B cell (primary cell): Measurements from ENCODE around the gene ASIC3. TPM values are rescaled to one million over a fixed set of nuclear protein-coding genes. Genes with fewer than 3 reads are reported as not detected.

Experiments
- ATAC-seq: fragments of 200-7000 bp; cut with Tn5 transposase; one replicate; pipeline ENCODE4 v1.10.0; 2021; ENCODE audit warnings: low read depth, mild to moderate bottlenecking, moderate number of reproducible peaks, moderate library complexity
- CTCF ChIA-PET: fragments of 350-600 bp; sonication (Branson Sonifier 250); formaldehyde crosslinking; loops from one replicate; lab custom pipeline; 2021; ENCODE audit warnings: antibody characterized with exemption, inconsistent platforms; lab: Charles Lee
- POLR2A ChIA-PET: fragments of 350-600 bp; sonication (Branson Sonifier 250); formaldehyde crosslinking; loops from one replicate; lab custom pipeline; 2021; ENCODE audit warnings: antibody characterized with exemption; lab: Charles Lee
- DNase-seq: peaks from one replicate; pipeline ENCODE4 v3.0.0; 2013
- H2AFZ ChIP-seq: 2 replicates; pipeline ENCODE4 v1.6.1; 2012; ENCODE audit warnings: mild to moderate bottlenecking, low read depth, low read length; ENCODE audit not compliant: insufficient read depth, poor library complexity, severe bottlenecking
- H3K27ac ChIP-seq, 2 donors: 1 replicate in 1 of 2; 2 replicates in 1 of 2; pipeline ENCODE4 v1.5.1; 2012 to 2013; ENCODE audit warnings: low read length in 2 of 2, mild to moderate bottlenecking in 2 of 2, moderate library complexity in 1 of 2
- H3K27me3 ChIP-seq, 4 experiments: fragments of 200-600 bp in 1 of 4; sonication (generic) in 1 of 4; replicated peaks in 1 of 4; 1 replicate in 2 of 4; 2 replicates in 2 of 4; pipeline versions ENCODE4 v1.6.1 to v1.7.0; 2013 to 2016; ENCODE audit warnings: low read length in 3 of 4, mild to moderate bottlenecking in 2 of 4, mixed read lengths in 1 of 4, moderate library complexity in 1 of 4; ENCODE audit not compliant: insufficient read depth in 4 of 4, control insufficient read depth in 3 of 4; ENCODE audit errors: control extremely low read depth in 1 of 4
- H3K36me3 ChIP-seq, 2 experiments: replicated peaks in 1 of 2; 1 replicate in 1 of 2; 2 replicates in 1 of 2; pipeline versions ENCODE4 v1.6.1 to v1.7.1; 2013; ENCODE audit warnings: low read length in 1 of 2; ENCODE audit not compliant: insufficient read depth in 2 of 2, control insufficient read depth in 1 of 2; ENCODE audit errors: control extremely low read depth in 1 of 2, extremely low read depth in 1 of 2
- H3K4me1 ChIP-seq, 2 donors: fragments of 200-600 bp in 1 of 2; sonication (generic) in 1 of 2; 1 replicate in 1 of 2; 2 replicates in 1 of 2; pipeline versions ENCODE4 v1.5.1 to v1.6.1; 2013 to 2017; ENCODE audit warnings: low read length in 2 of 2; ENCODE audit not compliant: control insufficient read depth in 2 of 2, insufficient read depth in 2 of 2
- H3K4me2 ChIP-seq: replicated peaks from 2 replicates; pipeline ENCODE3; 2012; ENCODE audit warnings: mild to moderate bottlenecking, low read depth, low read length; ENCODE audit not compliant: poor library complexity, severe bottlenecking
- H3K4me3 ChIP-seq, 5 experiments: fragments of 200-600 bp in 1 of 5; sonication (generic) in 1 of 5; 1 replicate in 3 of 5; 2 replicates in 2 of 5; pipeline versions ENCODE4 v1.5.1 to v1.7.0; 2011 to 2016; ENCODE audit warnings: low read length in 4 of 5, mild to moderate bottlenecking in 4 of 5, low read depth in 2 of 5, control low read depth in 1 of 5, moderate library complexity in 1 of 5; ENCODE audit not compliant: insufficient read depth in 1 of 5; ENCODE audit errors: control extremely low read depth in 1 of 5, extremely low read depth in 1 of 5
- H3K79me2 ChIP-seq: fragments of 200-600 bp; sonication (generic); one replicate; pipeline ENCODE4 v1.6.0; 2016; ENCODE audit warnings: low read length; ENCODE audit not compliant: control insufficient read depth, insufficient read depth
- H3K9ac ChIP-seq: fragments of 200-600 bp; sonication (generic); 2 replicates; pipeline ENCODE4 v1.6.1; 2017; ENCODE audit warnings: mild to moderate bottlenecking, low read length, moderate library complexity
- H3K9me3 ChIP-seq, 3 donors: one replicate each; pipeline versions ENCODE4 v1.6.1 to v1.7.1; 2013; ENCODE audit warnings: low read length in 2 of 3; ENCODE audit not compliant: control insufficient read depth in 2 of 3, insufficient read depth in 1 of 3; ENCODE audit errors: control extremely low read depth in 1 of 3
- H4K20me1 ChIP-seq: 2 replicates; pipeline ENCODE4 v1.6.0; 2012; ENCODE audit warnings: mild to moderate bottlenecking, low read length; ENCODE audit not compliant: insufficient read depth, control insufficient read depth, poor library complexity, severe bottlenecking
- H3K27ac Mint-ChIP-seq: one replicate; pipeline ENCODE4 v1.8.0; 2021; ENCODE audit warnings: mixed read lengths
- H3K27me3 Mint-ChIP-seq: one replicate; pipeline ENCODE4 v1.8.0; 2021; ENCODE audit warnings: mixed read lengths
- H3K4me1 Mint-ChIP-seq: one replicate; pipeline ENCODE4 v1.8.0; 2021; ENCODE audit warnings: mixed read lengths
- H3K4me3 Mint-ChIP-seq: one replicate; pipeline ENCODE4 v1.8.0; 2021; ENCODE audit warnings: mixed read lengths
- H3K9me3 Mint-ChIP-seq: one replicate; pipeline ENCODE4 v1.8.0; 2022; ENCODE audit warnings: mixed read lengths; ENCODE audit not compliant: insufficient read depth
- CTCF ChIP-seq: fragments of 200-600 bp; IDR thresholded peaks from one replicate; pipeline ENCODE4 v1.8.0; 2022; ENCODE audit warnings: antibody characterized with exemption, mild to moderate bottlenecking
- EZH2 ChIP-seq: IDR thresholded peaks from 2 replicates; pipeline ENCODE4 v1.6.1; 2012; ENCODE audit warnings: borderline replicate concordance, low read depth, mild to moderate bottlenecking, moderate library complexity, low read length; ENCODE audit not compliant: insufficient read depth, poor library complexity, severe bottlenecking
- WGBS: methylation state at CpG from one replicate; pipeline ENCODE4 v1.1.5; 2013; ENCODE audit warnings: missing lambda C conversion rate; ENCODE audit not compliant: insufficient coverage; 5-methylcytosine and 5-hydroxymethylcytosine counted together
- intact Hi-C: fragments of 100-400 bp; cut with micrococcal nuclease; formaldehyde crosslinking; loops from one replicate; pipeline ENCODE4 v1.10.0; 2022
- polyA plus RNA-seq: library from polyadenylated mRNA; depleted of rRNA; stranded (reverse); fragments of >200 nt; gene quantifications from 2 replicates; pipeline ENCODE4 v1.2.3, GENCODE V29; 2012
- total RNA-seq, 2 donors: library from RNA; stranded (reverse); fragments of 120-200 nt in 1 of 2; gene quantifications; 1 replicate in 1 of 2; 2 replicates in 1 of 2; pipeline versions ENCODE4 v1.2.3 to v1.2.4, GENCODE V29; 2013 to 2022

The ASIC3 gene
- total and polyA plus RNA-seq, 2 donors (not counting 1 experiment from before 2014, with no cell fraction given), result 4.8 to 5.0 TPM

GRCh38 chr7:151083071-151083823, 34.9 kb downstream of the ASIC3 start, which contains the start of gene TMUB1:
TMUB1 (minus strand) TSS chr7:151083493; CDS start chr7:151082563, 930 bp downstream.
- Histone ChIP-seq H3K27me3 (peaks cover 0 to 38% (median 14%) of the 10 kb centered on the region in 4 experiments), H3K9me3 (peaks cover 0 to 4% (median 0%) of the 10 kb centered on the region in 3 donors), H4K20me1 (peaks cover 26% of the 10 kb centered on the region), H2AFZ (peak within 1 kb of the TSS; percentile 74), H3K4me1 (peaks cover 59 to 67% of the 10 kb centered on the region in 2 donors), H3K4me3 (peak within 1 kb of the TSS; percentile 1 to 83 (median 77)), H3K27ac (peak within 1 kb of the TSS; percentile 76 to 92), H3K9ac (peak within 1 kb of the TSS; percentile 85), H3K4me2 (peak within 1 kb of the TSS; percentile 95), H3K36me3 (no peaks in the 10 kb centered on the region), H3K79me2 (peaks cover 39% of the 10 kb centered on the region)
- intact Hi-C loops, result loop anchor here (1.0 to 10.0 kb wide), 8 partner anchors 55 to 1311 kb away; partner anchors contain the start of genes ABCB8, ABCF2, KCNH2 and NUB1
- ChIA-PET POLR2A (interaction anchor here (1.2 kb wide), 1 partner anchor 23 kb away, joined by 3 read pairs; no protein-coding TSS in a partner anchor), CTCF (interaction anchor here (1.2 to 1.7 kb wide), 3 partner anchors 23 to 65 kb away, joined by 3 to 4 read pairs (median 3); partner anchors contain the start of gene ABCB8)
- peak within 1 kb of the TSS; percentile 88 for H3K4me3 Mint-ChIP-seq
- peaks cover 13% of the 10 kb centered on the region for H3K27me3 Mint-ChIP-seq
- DNase-seq (peak; percentile 92), ATAC-seq (peak; percentile 61)
- under 1% methylated on average over 66 of the region's 69 CpGs for WGBS
- no peaks in the 10 kb centered on the region for H3K9me3 Mint-ChIP-seq
- H3K27ac Mint-ChIP-seq, result peak within 1 kb of the TSS; percentile 87
- TF ChIP-seq EZH2, result no peak
- peak; percentile 8 for TF ChIP-seq CTCF
- H3K4me1 Mint-ChIP-seq, result peaks cover 58% of the 10 kb centered on the region
